Right lobe of liver (tissue), 6 donors: ENCODE data around the gene PKM. TPM values are rescaled to one million over a fixed set of nuclear protein-coding genes. Genes with fewer than 3 reads are reported as not detected.

Experiments used
- ATAC-seq, 4 donors: fragments of 200-7000 bp; cut with Tn5 transposase; one replicate each; pipeline ENCODE4 v1.9.1; 2020; ENCODE audit warnings: mild to moderate bottlenecking in 4 of 4, moderate library complexity in 4 of 4
- DNase-seq, 3 donors: peaks; one replicate each; pipeline ENCODE4 v3.0.0-alpha.2; 2020
- H3K27ac ChIP-seq, 3 donors: fragments of 200-600 bp; one replicate each; pipeline ENCODE4 v1.8.0; 2022
- H3K27me3 ChIP-seq, 2 donors: fragments of 200-600 bp; one replicate each; pipeline ENCODE4 v1.8.0; 2022
- H3K36me3 ChIP-seq, 4 donors: fragments of 200-600 bp; sonication (generic) in 1 of 4; one replicate each; pipeline versions ENCODE4 v1.5.1 to v1.8.0; 2017 to 2022; ENCODE audit warnings: control low read depth in 1 of 4
- H3K4me1 ChIP-seq, 4 donors: fragments of 200-600 bp; sonication (generic) in 1 of 4; one replicate each; pipeline versions ENCODE4 v1.5.1 to v1.8.0; 2017 to 2022; ENCODE audit warnings: control low read depth in 1 of 4
- H3K4me3 ChIP-seq, 3 donors: fragments of 200-600 bp; one replicate each; pipeline ENCODE4 v1.8.0; 2022
- H3K9me3 ChIP-seq, 4 donors: fragments of 200-600 bp; sonication (generic) in 1 of 4; one replicate each; pipeline versions ENCODE4 v1.5.1 to v1.8.0; 2017 to 2022; ENCODE audit warnings: control low read depth in 1 of 4
- CTCF ChIP-seq, 4 donors: fragments of 200-600 bp in 3 of 4; fragments of 450-650 bp in 1 of 4; IDR thresholded peaks; one replicate each; pipeline versions ENCODE4 v1.5.1 to v1.8.0; 2016 to 2022; ENCODE audit warnings: antibody characterized with exemption in 4 of 4, mild to moderate bottlenecking in 2 of 4
- POLR2A ChIP-seq: fragments of 450-650 bp; IDR thresholded peaks from one replicate; pipeline ENCODE4 v1.6.1; 2017; ENCODE audit warnings: antibody characterized with exemption, mild to moderate bottlenecking
- whole genome bisulfite sequencing: methylation state at CpG from one replicate; pipeline ENCODE4 v1.1.6; 2018; ENCODE audit warnings: low coverage, low lambda C conversion rate; ENCODE audit not compliant: insufficient coverage; ENCODE audit errors: missing lambda C conversion rate; 5-methylcytosine and 5-hydroxymethylcytosine counted together
- intact Hi-C, 2 donors: fragments of 100-400 bp; cut with DNase I; formaldehyde crosslinking; loops; one replicate each; pipeline versions ENCODE4 v1.11.2 to v1.14.1; 2022
- total RNA-seq, 6 experiments: library from RNA; depleted of rRNA in 2 of 6; stranded (reverse); fragments of >200 nt in 2 of 6; fragmentation: NEBNext Ultra II Directional in 3 of 6; extraction: Animal tissue kit (Norgen Biotek cat#: 25700) in 3 of 6; gene quantifications; one replicate each; pipeline versions ENCODE4 v1.1.0 to v1.2.4, GENCODE V29; 2016 to 2023
- donor health status: DM: no; HTN: yes; CAD: no.
- donor health status: DM: no; HTN: no; CAD: no.
- donor health status: DM: no; HTN: no; CAD: no.
- donor health status: DM: no; HTN: yes; CAD: no.
- donor health status: DM: no; HTN: yes; CAD: no.

The PKM gene
- total RNA-seq, 6 experiments from 2014 or later, result 18.4 to 106 (median 27.2) TPM

- no peaks in the 10 kb centered on the region for H3K4me1 ChIP-seq
- H3K27ac ChIP-seq, result no peak overlapping the region
- no peaks in the 10 kb centered on the region for H3K9me3 ChIP-seq
- intact Hi-C loops, result no loop called here
- H3K27me3 ChIP-seq, result no peaks in the 10 kb centered on the region
- DNase-seq, result no peak
- 88% methylated on average over 4 of the region's 4 CpGs for WGBS
- ATAC-seq, result no peak
- no peak overlapping the region for H3K4me3 ChIP-seq
- H3K36me3 ChIP-seq, result peaks cover 0 to 34% (median 0%) of the 10 kb centered on the region in 4 donors
- TF ChIP-seq POLR2A (no peak), CTCF (IDR thresholded peaks at IDR 0.05) (no peak)
Measured at GRCh38 chr15:72217216-72217615, 13.8 kb downstream of the PKM start.

- Histone ChIP-seq H3K27ac (no peak overlapping the region), H3K4me1 (peaks cover 0 to 3% (median 0%) of the 10 kb centered on the region in 4 donors), H3K9me3 (no peaks in the 10 kb centered on the region), H3K36me3 (peaks cover 0 to 38% (median 0%) of the 10 kb centered on the region in 4 donors), H3K27me3 (no peaks in the 10 kb centered on the region), H3K4me3 (no peak overlapping the region)
- TF ChIP-seq POLR2A, result no peak
- no peak for TF ChIP-seq CTCF (IDR thresholded peaks at IDR 0.05)
- DNase-seq (no peak), ATAC-seq (no peak)
- WGBS, result 83% methylated on average over 1 of the region's 1 CpG
- intact Hi-C loops, result no loop called here
Measured at GRCh38 chr15:72216079-72216478, 14.9 kb downstream of the PKM start.

DNA sequence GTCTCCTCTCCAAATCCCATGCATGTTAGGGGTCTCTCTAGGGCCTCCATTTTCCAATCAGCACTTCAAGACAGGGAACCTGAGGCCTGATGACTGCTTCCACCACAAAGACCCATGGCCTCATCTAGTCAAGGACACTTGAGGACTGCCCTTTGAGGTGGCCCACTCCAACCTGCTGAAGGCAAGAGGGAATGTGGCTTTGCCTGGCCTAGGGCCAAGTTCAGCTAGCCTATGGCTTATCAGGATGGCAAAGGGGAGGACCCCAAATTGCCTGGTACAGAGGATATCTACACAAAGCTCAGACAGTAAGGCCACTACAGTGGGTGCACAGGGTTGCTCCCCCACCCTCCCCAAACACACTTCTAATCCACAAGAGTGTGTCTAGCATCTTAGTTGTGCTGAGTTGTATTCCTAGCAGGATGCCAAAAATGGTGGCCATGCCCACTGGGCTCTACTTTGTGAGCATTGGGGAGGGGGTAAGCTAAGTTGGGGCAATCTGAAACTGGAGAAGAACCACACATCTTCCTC, 23.4 kb downstream of the PKM start:
- H3K27me3 ChIP-seq, result peaks cover 0 to 3% of the 10 kb centered on the region in 2 donors
- no peak overlapping the region for H3K4me3 ChIP-seq
- DNase-seq (no peak), ATAC-seq (no peak)
- peaks cover 0 to 43% (median 9%) of the 10 kb centered on the region in 4 donors for H3K36me3 ChIP-seq
- TF ChIP-seq POLR2A, result no peak
- no peak for TF ChIP-seq CTCF (IDR thresholded peaks at IDR 0.05)
- intact Hi-C loops, result loop anchor here in 1 of 2 donors (10.0 kb wide), 1 partner anchor 77 kb away; no protein-coding TSS in a partner anchor
- H3K9me3 ChIP-seq, result no peaks in the 10 kb centered on the region
- peaks cover 0 to 11% (median 0%) of the 10 kb centered on the region in 4 donors for H3K4me1 ChIP-seq
- no peak overlapping the region for H3K27ac ChIP-seq

GRCh38 chr15:72206677-72207000, 24.4 kb downstream of the PKM start:
- intact Hi-C loops, result loop anchor here in 1 of 2 donors (10.0 kb wide), 1 partner anchor 78 kb away; no protein-coding TSS in a partner anchor
- Histone ChIP-seq H3K27me3 (peaks cover 0 to 3% of the 10 kb centered on the region in 2 donors), H3K27ac (no peak overlapping the region), H3K9me3 (no peaks in the 10 kb centered on the region), H3K4me3 (no peak overlapping the region), H3K36me3 (peaks cover 0 to 40% (median 9%) of the 10 kb centered on the region in 4 donors), H3K4me1 (peaks cover 0 to 11% (median 0%) of the 10 kb centered on the region in 4 donors)
- DNase-seq (no peak), ATAC-seq (no peak)
- 71% methylated on average over 1 of the region's 5 CpGs for WGBS
- no peak for TF ChIP-seq CTCF (IDR thresholded peaks at IDR 0.05)
- no peak for TF ChIP-seq POLR2A
